GM19455 (cell line): ENCODE measurements around the gene NRAS.

ENCODE experiments used
- ATAC-seq: cut with Tn5 transposase; IDR thresholded peaks from one replicate; pipeline ENCODE4 v1.9.1; 2021; ENCODE audit not compliant: unreplicated experiment

The NRAS gene

GRCh38 chr1:114728553-114728952 lies 12.0 kb upstream of the NRAS start:
- ATAC-seq, result no peak

GRCh38 chr1:114725230-114725629 lies 8.7 kb upstream of the NRAS start:
- ATAC-seq, result no peak

GRCh38 chr1:114723915-114724314 lies 7.3 kb upstream of the NRAS start:
- no peak for ATAC-seq

- no peak for ATAC-seq
These were observed 6.9 kb upstream of the NRAS start for GRCh38 chr1:114723457-114723856.

GRCh38 chr1:114720492-114720891 lies 3.9 kb upstream of the NRAS start:
- no peak for ATAC-seq

- ATAC-seq, result no peak
These were observed 2.8 kb upstream of the NRAS start for GRCh38 chr1:114719424-114719787.

GRCh38 chr1:114718661-114719423 lies 2.3 kb upstream of the NRAS start:
- ATAC-seq, result no peak

- ATAC-seq, result no peak
These were observed 643 bp downstream of the NRAS start for GRCh38 chr1:114715952-114716303.

GRCh38 chr1:114712977-114713376 lies 3.6 kb downstream of the NRAS start:
- ATAC-seq, result no peak

- no peak for ATAC-seq
These were observed 6.2 kb downstream of the NRAS start for GRCh38 chr1:114710360-114710759.

GRCh38 chr1:114707604-114708003 lies 9.0 kb downstream of the NRAS start:
- no peak for ATAC-seq

GRCh38 chr1:114703242-114703641 lies 13.3 kb downstream of the NRAS start:
- ATAC-seq, result no peak

GRCh38 chr1:114702737-114703136 lies 13.8 kb downstream of the NRAS start:
- ATAC-seq, result no peak

GRCh38 chr1:114701931-114702330 lies 14.6 kb downstream of the NRAS start:
- no peak for ATAC-seq

GRCh38 chr1:114700036-114700600 lies 16.5 kb downstream of the NRAS start:
- no peak for ATAC-seq

- no peak for ATAC-seq
These were observed 19.8 kb downstream of the NRAS start for GRCh38 chr1:114696810-114697209.

- ATAC-seq, result no peak
These were observed 21.0 kb downstream of the NRAS start, which contains the start of gene AMPD1 for GRCh38 chr1:114695430-114696058. Gene AMPD1, minus strand, starts transcription at chr1:114695546. Its CDS starts 75 bp downstream, at chr1:114695471.

- no peak for ATAC-seq
These were observed 21.8 kb downstream of the NRAS start for GRCh38 chr1:114694540-114695310.

GRCh38 chr1:114692947-114693346 lies 23.6 kb downstream of the NRAS start:
- ATAC-seq, result no peak

GRCh38 chr1:114691061-114691460 lies 25.5 kb downstream of the NRAS start:
- no peak for ATAC-seq

- no peak for ATAC-seq
These were observed 26.4 kb downstream of the NRAS start for GRCh38 chr1:114690148-114690547.

- ATAC-seq, result no peak
These were observed 28.0 kb downstream of the NRAS start for GRCh38 chr1:114688526-114688925.
